ENCODE results near the gene TEX48.

- no peak for TF ChIP-seq POLR2A (IDR thresholded peaks at IDR 0.05)
- TF ChIP-seq CTCF (IDR thresholded peaks at IDR 0.05) = no peak
These were observed 3.2 kb downstream of the TEX48 start for GRCh38 chr9:114678795-114679194.
